RWPE2 (cell line): ENCODE data around the gene RPP25L.

Source experiments
- ATAC-seq: fragments of 200-7000 bp; cut with Tn5 transposase; 3 replicates; pipeline ENCODE4 v1.9.1; 2021; ENCODE audit warnings: low read depth
- DNase-seq: peaks from one replicate; pipeline ENCODE4 v3.0.0-alpha.2; 2020; ENCODE audit warnings: low spot score
- H3K27ac ChIP-seq: fragments of 450-650 bp; 2 replicates; pipeline ENCODE4 v1.5.1; 2017; ENCODE audit warnings: mild to moderate bottlenecking; ENCODE audit not compliant: poor library complexity, severe bottlenecking
- H3K27me3 ChIP-seq: fragments of 250-450 bp; sonication (Bioruptor Pico); 2 replicates; pipeline ENCODE4 v1.5.1; 2021; ENCODE audit warnings: mild to moderate bottlenecking, moderate library complexity; ENCODE audit not compliant: insufficient read depth, poor library complexity, severe bottlenecking
- H3K36me3 ChIP-seq: fragments of 250-450 bp; sonication (Bioruptor Pico); 2 replicates; pipeline ENCODE4 v1.5.1; 2020; ENCODE audit warnings: low read depth, mild to moderate bottlenecking, moderate library complexity
- H3K4me1 ChIP-seq: fragments of 250-450 bp; sonication (Bioruptor Pico); 2 replicates; pipeline ENCODE4 v1.5.1; 2021; ENCODE audit warnings: mild to moderate bottlenecking, moderate library complexity; ENCODE audit not compliant: insufficient read depth, poor library complexity, severe bottlenecking
- H3K4me3 ChIP-seq: fragments of 250-450 bp; sonication (Bioruptor Pico); 2 replicates; pipeline ENCODE4 v1.5.1; 2021; ENCODE audit warnings: mild to moderate bottlenecking, moderate library complexity; ENCODE audit not compliant: severe bottlenecking
- H3K9me3 ChIP-seq: fragments of 250-450 bp; sonication (Bioruptor Pico); 2 replicates; pipeline ENCODE4 v1.5.1; 2021; ENCODE audit warnings: mild to moderate bottlenecking, moderate library complexity; ENCODE audit not compliant: severe bottlenecking
- TF ChIP-seq, protein P1 (sequence below): fragments of 450-650 bp; IDR thresholded peaks from one replicate; pipeline ENCODE4 v1.5.1; 2017; ENCODE audit warnings: mild to moderate bottlenecking, moderate library complexity; ENCODE audit not compliant: poor library complexity, severe bottlenecking

RPP25L gene

DNA sequence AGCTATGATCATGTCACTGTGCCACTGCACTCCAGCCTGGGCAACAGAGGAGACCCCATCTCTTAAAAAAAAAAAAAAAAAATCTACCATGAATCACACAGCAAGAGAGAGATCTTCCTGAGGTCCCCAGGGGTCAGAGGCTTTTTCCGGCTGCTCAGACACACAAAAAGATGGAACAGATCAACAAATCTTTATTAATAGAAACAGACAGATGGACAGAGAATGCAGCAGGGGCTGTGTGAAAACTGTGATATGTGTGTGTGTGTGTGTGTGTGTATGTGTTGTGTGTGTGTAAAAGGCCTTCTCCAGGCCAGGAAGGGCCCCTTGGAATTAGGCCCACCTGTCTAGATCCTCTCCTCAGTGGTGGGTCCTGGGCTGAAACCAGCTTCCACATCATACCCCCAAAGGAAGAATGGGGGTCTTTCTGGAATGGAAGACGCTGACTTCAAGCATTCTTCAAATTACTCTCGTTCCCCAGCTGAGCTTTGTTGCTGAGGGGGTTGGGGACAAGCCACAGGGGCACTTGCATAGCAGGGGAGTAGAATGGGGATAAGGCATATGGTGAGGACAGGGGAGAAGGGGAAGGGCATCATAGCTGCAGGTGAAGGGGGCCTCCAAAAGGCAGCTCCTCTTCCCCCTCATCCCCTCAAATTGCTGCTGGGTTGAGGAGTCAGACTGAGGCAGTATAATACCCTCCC lies 22.8 kb upstream of the RPP25L start:
- H3K4me3 ChIP-seq: no peak overlapping the region
- DNase-seq (no peak), ATAC-seq (no peak)
- H3K27ac ChIP-seq: no peak overlapping the region
- no peaks in the 10 kb centered on the region for H3K9me3 ChIP-seq
- H3K27me3 ChIP-seq: peaks cover 7% of the 10 kb centered on the region
- peaks cover 10% of the 10 kb centered on the region; the same call in 1 of the 2 replicates for H3K36me3 ChIP-seq
- no peaks in the 10 kb centered on the region for H3K4me1 ChIP-seq
- TF ChIP-seq, protein P1, sequence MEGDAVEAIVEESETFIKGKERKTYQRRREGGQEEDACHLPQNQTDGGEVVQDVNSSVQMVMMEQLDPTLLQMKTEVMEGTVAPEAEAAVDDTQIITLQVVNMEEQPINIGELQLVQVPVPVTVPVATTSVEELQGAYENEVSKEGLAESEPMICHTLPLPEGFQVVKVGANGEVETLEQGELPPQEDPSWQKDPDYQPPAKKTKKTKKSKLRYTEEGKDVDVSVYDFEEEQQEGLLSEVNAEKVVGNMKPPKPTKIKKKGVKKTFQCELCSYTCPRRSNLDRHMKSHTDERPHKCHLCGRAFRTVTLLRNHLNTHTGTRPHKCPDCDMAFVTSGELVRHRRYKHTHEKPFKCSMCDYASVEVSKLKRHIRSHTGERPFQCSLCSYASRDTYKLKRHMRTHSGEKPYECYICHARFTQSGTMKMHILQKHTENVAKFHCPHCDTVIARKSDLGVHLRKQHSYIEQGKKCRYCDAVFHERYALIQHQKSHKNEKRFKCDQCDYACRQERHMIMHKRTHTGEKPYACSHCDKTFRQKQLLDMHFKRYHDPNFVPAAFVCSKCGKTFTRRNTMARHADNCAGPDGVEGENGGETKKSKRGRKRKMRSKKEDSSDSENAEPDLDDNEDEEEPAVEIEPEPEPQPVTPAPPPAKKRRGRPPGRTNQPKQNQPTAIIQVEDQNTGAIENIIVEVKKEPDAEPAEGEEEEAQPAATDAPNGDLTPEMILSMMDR: no peak

DNA sequence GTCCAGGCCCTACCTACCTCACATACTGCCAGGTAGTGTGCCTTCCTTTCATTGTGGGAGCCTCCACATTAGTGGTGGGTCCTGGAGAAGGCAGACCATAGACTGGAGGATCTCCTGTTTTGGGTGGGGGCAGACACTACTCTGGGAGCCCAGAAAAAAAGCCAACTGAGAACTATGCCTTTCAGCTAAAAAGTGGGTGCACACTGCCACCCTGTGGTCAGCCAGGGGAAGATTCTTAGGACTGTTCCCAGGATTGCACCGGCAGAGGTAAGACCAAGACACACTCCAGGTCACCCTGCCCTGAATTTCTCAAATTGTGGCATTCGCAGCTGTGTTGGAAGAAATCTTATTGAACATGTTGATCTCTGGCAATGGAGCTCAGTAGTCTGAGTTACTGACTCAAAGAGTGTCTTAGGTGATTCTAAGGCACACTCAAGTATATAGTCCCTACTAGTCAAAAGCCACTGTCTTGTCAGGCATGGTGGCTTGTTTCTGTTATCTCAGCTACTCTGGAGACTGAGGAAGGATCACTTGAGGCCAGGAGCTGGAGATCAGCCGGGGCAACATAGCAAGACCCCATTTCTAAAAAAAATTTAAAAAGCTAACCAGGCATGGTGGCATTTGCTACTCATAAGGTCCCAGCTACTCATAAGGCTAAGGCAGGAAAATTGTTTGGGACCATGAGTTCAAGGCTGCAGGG lies 22.1 kb upstream of the RPP25L start:
- H3K9me3 ChIP-seq: no peaks in the 10 kb centered on the region
- H3K4me1 ChIP-seq: no peaks in the 10 kb centered on the region
- TF ChIP-seq, protein P1: peak; percentile 91
- peaks cover 14% of the 10 kb centered on the region for H3K27me3 ChIP-seq
- H3K36me3 ChIP-seq: peaks cover 10% of the 10 kb centered on the region; the same call in 1 of the 2 replicates
- H3K27ac ChIP-seq: no peak overlapping the region
- no peak for DNase-seq
- H3K4me3 ChIP-seq: no peak overlapping the region
- ATAC-seq: peak; percentile 46

DNA sequence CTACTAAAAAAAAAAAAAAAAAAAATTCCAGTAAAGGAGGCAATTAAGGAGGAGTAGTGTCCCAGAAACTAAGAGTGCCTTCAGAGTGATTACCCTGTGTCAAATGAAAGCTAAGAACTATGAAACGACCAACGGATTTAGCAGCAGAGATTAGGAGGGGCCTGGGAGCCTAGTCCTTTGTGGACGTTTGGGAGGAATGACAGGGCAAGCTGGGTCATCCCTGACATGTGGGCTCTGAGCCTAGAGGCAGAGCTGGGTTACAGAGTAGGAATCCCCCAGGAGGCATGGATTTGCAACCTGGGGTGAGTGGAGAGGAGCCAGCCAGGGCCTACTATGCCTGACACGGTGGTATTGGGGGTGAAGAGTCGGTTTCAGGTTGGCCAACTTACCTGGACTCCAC lies 21.3 kb upstream of the RPP25L start:
- Histone ChIP-seq H3K27me3 (peaks cover 20% of the 10 kb centered on the region), H3K9me3 (no peaks in the 10 kb centered on the region), H3K27ac (no peak overlapping the region), H3K4me3 (no peak overlapping the region), H3K4me1 (peaks cover 2% of the 10 kb centered on the region), H3K36me3 (peaks cover 10% of the 10 kb centered on the region; the same call in 1 of the 2 replicates)
- no peak for DNase-seq
- TF ChIP-seq, protein P1: no peak
- no peak for ATAC-seq

DNA sequence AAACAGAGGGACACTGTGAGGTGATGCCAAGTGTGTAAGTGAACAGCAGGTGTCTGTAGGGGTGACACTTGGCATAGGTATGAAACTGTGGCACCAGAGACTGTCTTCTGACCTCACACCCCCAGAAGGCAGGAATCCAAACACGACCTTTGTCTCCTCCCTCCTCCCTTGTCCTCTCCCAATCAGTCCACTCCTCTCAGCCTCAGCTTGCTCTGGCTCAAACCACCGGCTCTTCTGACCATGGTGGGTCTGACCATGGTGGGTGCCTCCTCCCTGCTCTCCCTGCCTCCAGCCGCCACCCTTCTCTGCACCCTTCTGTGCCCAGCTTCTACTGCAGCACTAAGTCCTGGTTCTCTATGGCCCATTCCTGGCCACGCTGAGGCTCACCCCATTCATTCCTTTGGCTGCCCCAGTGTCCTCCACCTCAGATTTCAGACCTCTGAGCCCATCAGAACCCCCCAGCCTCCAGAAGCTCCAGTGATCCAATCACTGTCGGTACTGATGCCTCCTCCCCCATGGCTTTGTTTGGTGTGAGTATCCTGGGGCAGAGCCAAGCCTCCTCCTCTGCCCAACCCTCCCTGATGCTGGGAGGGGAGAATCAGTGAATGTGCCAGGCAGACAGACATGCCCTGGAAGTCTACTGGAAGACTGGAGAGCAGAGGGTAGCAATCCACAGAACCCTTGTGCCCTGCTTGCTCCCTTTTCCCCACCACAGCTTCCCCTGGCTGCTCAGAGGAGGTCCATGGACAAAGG lies 18.7 kb upstream of the RPP25L start:
- peaks cover 42% of the 10 kb centered on the region for H3K27me3 ChIP-seq
- DNase-seq: no peak
- no peaks in the 10 kb centered on the region for H3K9me3 ChIP-seq
- peaks cover 7% of the 10 kb centered on the region; the same call in 1 of the 2 replicates for H3K36me3 ChIP-seq
- no peak overlapping the region for H3K4me3 ChIP-seq
- TF ChIP-seq, protein P1: no peak
- no peak overlapping the region for H3K27ac ChIP-seq
- ATAC-seq: no peak
- H3K4me1 ChIP-seq: peaks cover 2% of the 10 kb centered on the region
